ENCODE measurements around the gene PLPPR4. TPM values are rescaled to one million over a fixed set of nuclear protein-coding genes. Genes with fewer than 3 reads are reported as not detected.
A peak's percentile ranks its signal among the peaks of the same experiment; 100 is the strongest.
"Not testable (repeated sequence)": the region's sequence is repeated elsewhere in the genome, so short reads cannot be mapped to it uniquely, and the experiment has no call there.

The PLPPR4 gene
- total RNA-seq, 1 donor from 2014 or later: 7.2 TPM

DNA sequence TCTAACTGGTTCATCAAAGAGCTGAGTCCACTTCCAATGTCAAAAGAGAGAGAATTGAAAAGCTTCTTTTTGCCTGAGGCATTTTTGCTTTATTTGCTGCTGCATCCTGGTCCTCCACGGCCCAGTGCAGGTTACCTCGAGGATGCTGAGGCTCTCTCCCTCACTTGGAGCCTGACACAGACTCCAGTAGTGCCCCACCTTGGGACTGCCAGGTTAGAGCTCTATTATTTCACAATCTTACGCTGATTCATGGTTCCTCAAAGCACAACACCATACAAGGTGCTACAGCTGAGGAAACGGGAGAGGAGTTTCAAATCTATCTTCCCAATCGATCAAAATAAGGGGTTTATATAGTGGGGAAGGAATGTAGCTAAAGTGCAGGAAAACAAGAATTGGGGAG, 13.6 kb upstream of the PLPPR4 start:
- no peak for DNase-seq (ENCODE audit: low spot score in 2 of 2)
- H3K27ac ChIP-seq: no peak overlapping the region
- no peak for TF ChIP-seq CTCF (IDR thresholded peaks at IDR 0.05)
- H3K36me3 ChIP-seq: no peaks in the 10 kb centered on the region
- intact Hi-C loops (cut with DNase I): no loop called here
- peaks cover 0 to 6% of the 10 kb centered on the region in 2 donors for H3K9me3 ChIP-seq
- no peaks in the 10 kb centered on the region for H3K27me3 ChIP-seq
- no peak overlapping the region for H3K4me3 ChIP-seq
- H3K4me1 ChIP-seq: no peaks in the 10 kb centered on the region

- Histone ChIP-seq H3K27me3 (no peaks in the 10 kb centered on the region), H3K9me3 (no peaks in the 10 kb centered on the region), H3K27ac (no peak overlapping the region), H3K4me3 (no peak overlapping the region), H3K36me3 (no peaks in the 10 kb centered on the region), H3K4me1 (no peaks in the 10 kb centered on the region)
- DNase-seq (ENCODE audit: low spot score in 2 of 2): no peak
- no peak for TF ChIP-seq CTCF (IDR thresholded peaks at IDR 0.05)
- intact Hi-C loops (cut with DNase I): no loop called here
Observed at GRCh38 chr1:99251308-99251707, 13.0 kb upstream of the PLPPR4 start.

- H3K4me3 ChIP-seq: no peak overlapping the region
- H3K27ac ChIP-seq: no peak overlapping the region
- intact Hi-C loops (cut with DNase I): no loop called here
- H3K9me3 ChIP-seq: no peaks in the 10 kb centered on the region
- TF ChIP-seq CTCF (IDR thresholded peaks at IDR 0.05): no peak
- no peaks in the 10 kb centered on the region for H3K4me1 ChIP-seq
- no peak for DNase-seq (ENCODE audit: low spot score in 2 of 2)
- H3K27me3 ChIP-seq: no peaks in the 10 kb centered on the region
- H3K36me3 ChIP-seq: no peaks in the 10 kb centered on the region
Observed at GRCh38 chr1:99252630-99253029, 11.7 kb upstream of the PLPPR4 start.

DNA sequence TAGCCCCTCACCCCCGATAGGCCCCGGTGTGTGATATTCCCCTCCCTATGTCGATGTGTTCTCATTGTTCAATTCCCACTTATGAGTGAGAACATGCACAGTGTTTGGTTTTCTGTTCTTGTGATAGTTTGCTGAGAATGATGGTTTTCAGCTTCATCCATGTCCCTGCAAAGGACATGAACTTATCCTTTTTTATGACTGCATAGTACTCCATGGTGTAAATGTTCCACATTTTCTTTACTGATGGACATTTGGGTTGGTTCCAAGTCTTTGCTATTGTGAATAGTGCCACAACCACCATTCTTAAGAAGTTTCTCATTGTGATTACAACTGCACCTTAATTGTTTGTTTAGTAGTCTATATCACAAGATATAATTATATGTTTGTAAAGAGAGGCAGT, 3.9 kb upstream of the PLPPR4 start:
- H3K9me3 ChIP-seq; H3K4me1 ChIP-seq; H3K27me3 ChIP-seq; H3K4me3 ChIP-seq; H3K36me3 ChIP-seq; intact Hi-C loops (cut with DNase I); DNase-seq (ENCODE audit: low spot score in 2 of 2); H3K27ac ChIP-seq: not testable (repeated sequence)

- Histone ChIP-seq H3K4me3 (peak overlapping the region in 1 of 2 donors; percentile 64), H3K4me1 (no peaks in the 10 kb centered on the region), H3K27ac (no peak overlapping the region), H3K36me3 (no peaks in the 10 kb centered on the region), H3K27me3 (peaks cover 7% of the 10 kb centered on the region), H3K9me3 (no peaks in the 10 kb centered on the region)
- DNase-seq (ENCODE audit: low spot score in 2 of 2): no peak
- intact Hi-C loops (cut with DNase I): no loop called here
- no peak for TF ChIP-seq CTCF (IDR thresholded peaks at IDR 0.05)
Observed at GRCh38 chr1:99265124-99265523, 832 bp downstream of the PLPPR4 start.

DNA sequence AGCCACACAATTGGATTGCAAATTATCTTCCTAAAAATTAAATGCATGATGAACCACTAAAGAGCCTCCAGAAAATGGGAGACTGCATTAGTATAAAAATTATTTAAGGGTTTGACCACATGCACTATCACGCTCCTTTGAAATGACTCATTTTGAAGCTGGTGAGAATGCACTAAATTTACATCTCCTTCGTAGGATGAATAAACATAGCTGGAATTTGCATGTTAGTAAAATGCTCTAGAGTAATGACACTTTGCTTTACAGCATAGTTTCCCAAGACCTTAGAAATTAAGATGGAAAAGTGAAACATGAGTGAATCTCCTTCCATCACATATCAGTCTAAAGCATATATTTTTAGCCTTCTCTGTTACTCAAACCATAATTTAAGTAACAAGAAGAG, 2.4 kb downstream of the PLPPR4 start:
- Histone ChIP-seq H3K9me3 (no peaks in the 10 kb centered on the region), H3K27ac (no peak overlapping the region), H3K4me1 (no peaks in the 10 kb centered on the region), H3K27me3 (peaks cover 7% of the 10 kb centered on the region), H3K4me3 (no peak overlapping the region), H3K36me3 (no peaks in the 10 kb centered on the region)
- intact Hi-C loops (cut with DNase I): no loop called here
- no peak for TF ChIP-seq CTCF (IDR thresholded peaks at IDR 0.05)
- DNase-seq (ENCODE audit: low spot score in 2 of 2): no peak

All from ascending aorta (tissue), 2 donors.